ENCODE results near the gene DLG1. TPM values are rescaled to one million over a fixed set of nuclear protein-coding genes. Genes with fewer than 3 reads are reported as not detected.
"Not testable (repeated sequence)": the region's sequence is repeated elsewhere in the genome, so short reads cannot be mapped to it uniquely, and the experiment has no call there.

Gene DLG1
- total and polyA plus RNA-seq, 5 donors = 14.6 to 55.0 (median 53.0) TPM

DNA sequence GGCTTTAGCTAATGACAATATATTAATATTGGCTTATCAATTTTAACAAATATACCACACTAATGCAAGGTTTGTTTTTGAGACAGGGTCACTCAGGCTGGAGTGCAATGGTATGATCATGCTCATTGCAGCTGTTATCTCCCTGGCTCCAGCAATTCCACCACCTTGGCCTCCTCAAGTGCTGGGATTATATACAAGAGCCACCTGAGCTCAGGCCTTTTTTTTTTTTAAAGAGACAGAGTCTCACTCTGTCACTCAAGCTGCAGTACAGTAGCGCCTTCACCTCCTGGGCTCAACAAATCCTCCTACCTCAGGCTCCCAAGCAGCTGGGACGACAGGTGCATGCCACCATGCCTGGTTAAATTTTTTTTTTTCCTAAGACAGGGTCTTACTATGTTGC lies 11.7 kb downstream of the DLG1 start:
- H3K4me3 ChIP-seq (ENCODE audit: low read length) = no peak overlapping the region
- no peaks in the 10 kb centered on the region for H3K9me3 ChIP-seq (ENCODE audit: control insufficient read depth, low read length)
- DNase-seq (no peak), ATAC-seq (no peak)
- intact Hi-C loops (cut with DNase I) = no loop called here
- H3K27me3 ChIP-seq (ENCODE audit: control insufficient read depth, insufficient read depth) = no peaks in the 10 kb centered on the region
- H3K27ac ChIP-seq (ENCODE audit: low read length) = no peak overlapping the region
- 97% methylated on average over 2 of the region's 2 CpGs for WGBS
- no peaks in the 10 kb centered on the region for H3K4me1 ChIP-seq (ENCODE audit: control insufficient read depth, insufficient read depth, low read length)

DNA sequence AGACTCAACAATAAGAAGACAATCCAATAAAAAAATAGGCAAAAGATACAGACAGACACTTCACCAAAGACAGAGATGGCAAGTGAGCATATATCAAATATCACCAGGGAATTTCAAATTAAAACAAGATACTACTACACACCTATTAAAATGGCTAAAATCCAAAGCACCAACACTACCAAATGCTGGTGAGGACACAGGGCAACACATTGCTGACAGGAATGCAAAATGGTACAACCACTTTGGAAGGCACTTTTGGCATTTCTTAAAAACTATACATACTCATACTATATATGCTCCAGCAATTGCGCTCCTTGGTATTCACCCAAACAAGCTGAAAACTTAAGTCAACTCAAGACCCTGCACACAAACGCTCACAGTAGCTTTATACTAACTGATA lies 12.9 kb downstream of the DLG1 start:
- Histone ChIP-seq H3K27me3 (ENCODE audit: control insufficient read depth, insufficient read depth) (no peaks in the 10 kb centered on the region), H3K27ac (ENCODE audit: low read length) (no peak overlapping the region), H3K9me3 (ENCODE audit: control insufficient read depth, low read length) (no peaks in the 10 kb centered on the region), H3K4me3 (ENCODE audit: low read length) (no peak overlapping the region), H3K4me1 (ENCODE audit: control insufficient read depth, insufficient read depth, low read length) (no peaks in the 10 kb centered on the region)
- intact Hi-C loops (cut with DNase I) = no loop called here
- ATAC-seq = no peak
- DNase-seq = no peak
- 97% methylated on average over 2 of the region's 2 CpGs for WGBS

DNA sequence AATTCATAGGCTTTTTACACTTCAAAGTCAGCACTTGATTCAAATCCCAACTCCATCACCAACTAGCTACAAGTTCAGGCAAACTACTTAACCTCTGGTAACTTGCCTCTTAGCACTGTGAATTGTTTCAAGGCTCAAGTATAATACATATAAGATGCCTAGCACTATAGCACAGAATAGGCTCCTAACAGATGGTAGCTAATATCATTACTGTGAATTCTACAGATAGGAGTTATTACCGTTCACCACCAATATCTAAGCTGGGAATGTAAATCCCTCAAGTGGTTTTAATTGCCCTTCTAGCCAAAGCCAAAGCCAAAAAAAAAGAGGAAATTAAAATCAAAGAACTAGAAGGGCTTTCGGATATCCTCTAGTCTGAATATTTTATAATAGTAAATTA lies 15.4 kb downstream of the DLG1 start:
- ATAC-seq (no peak), DNase-seq (no peak)
- no peak overlapping the region for H3K27ac ChIP-seq (ENCODE audit: low read length)
- H3K4me3 ChIP-seq (ENCODE audit: low read length) = no peak overlapping the region
- no peaks in the 10 kb centered on the region for H3K27me3 ChIP-seq (ENCODE audit: control insufficient read depth, insufficient read depth)
- H3K4me1 ChIP-seq (ENCODE audit: control insufficient read depth, insufficient read depth, low read length) = no peaks in the 10 kb centered on the region
- intact Hi-C loops (cut with DNase I) = no loop called here
- 86% methylated on average over 2 of the region's 2 CpGs for WGBS
- no peaks in the 10 kb centered on the region for H3K9me3 ChIP-seq (ENCODE audit: control insufficient read depth, low read length)

DNA sequence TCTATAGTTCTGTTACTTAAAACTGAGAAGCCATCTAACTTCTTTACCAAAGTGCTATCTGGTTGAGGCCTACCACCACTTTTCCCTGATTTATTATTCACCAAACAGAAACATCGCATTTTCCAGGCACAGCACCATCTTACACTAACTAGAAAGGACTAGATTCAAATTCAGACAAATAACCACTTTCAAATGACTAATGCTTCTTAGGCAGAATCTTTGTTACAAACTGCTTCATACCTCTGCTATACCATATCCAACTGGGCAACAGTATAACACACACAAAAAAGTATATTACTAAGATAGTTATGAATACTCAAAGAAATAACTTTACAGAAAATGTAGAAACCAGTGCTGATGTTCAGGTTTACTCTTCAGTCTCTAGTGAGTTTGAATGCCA lies 16.6 kb downstream of the DLG1 start:
- no peak for DNase-seq
- H3K4me3 ChIP-seq (ENCODE audit: low read length) = no peak overlapping the region
- intact Hi-C loops (cut with DNase I) = no loop called here
- no peaks in the 10 kb centered on the region for H3K9me3 ChIP-seq (ENCODE audit: control insufficient read depth, low read length)
- 97% methylated on average over 1 of the region's 1 CpG for WGBS
- no peaks in the 10 kb centered on the region for H3K27me3 ChIP-seq (ENCODE audit: control insufficient read depth, insufficient read depth)
- H3K27ac ChIP-seq (ENCODE audit: low read length) = no peak overlapping the region
- no peak for ATAC-seq
- no peaks in the 10 kb centered on the region for H3K4me1 ChIP-seq (ENCODE audit: control insufficient read depth, insufficient read depth, low read length)

DNA sequence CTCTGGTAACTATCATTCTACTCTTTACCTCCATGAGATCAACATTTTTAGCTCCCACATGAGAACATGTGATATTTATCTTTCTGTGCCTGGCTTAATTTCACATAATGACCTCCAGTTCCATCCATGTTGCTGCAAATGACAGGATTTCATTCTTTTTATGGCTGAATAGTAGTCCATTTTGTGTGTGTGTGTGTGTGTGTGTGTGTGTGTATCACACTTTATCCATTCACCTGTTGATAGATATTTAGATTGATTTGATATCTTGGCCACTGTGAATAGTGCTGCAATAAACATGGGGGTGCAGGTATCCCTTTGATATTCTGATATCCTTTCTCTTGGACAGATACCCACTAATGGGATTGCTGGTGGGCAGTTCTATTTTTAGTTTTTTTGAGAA lies 18.3 kb downstream of the DLG1 start:
- H3K9me3 ChIP-seq (ENCODE audit: control insufficient read depth, low read length) = no peaks in the 10 kb centered on the region
- no peak overlapping the region for H3K27ac ChIP-seq (ENCODE audit: low read length)
- intact Hi-C loops (cut with DNase I) = no loop called here
- no peaks in the 10 kb centered on the region for H3K4me1 ChIP-seq (ENCODE audit: control insufficient read depth, insufficient read depth, low read length)
- DNase-seq (no peak), ATAC-seq (no peak)
- H3K4me3 ChIP-seq (ENCODE audit: low read length) = no peak overlapping the region
- H3K27me3 ChIP-seq (ENCODE audit: control insufficient read depth, insufficient read depth) = no peaks in the 10 kb centered on the region

DNA sequence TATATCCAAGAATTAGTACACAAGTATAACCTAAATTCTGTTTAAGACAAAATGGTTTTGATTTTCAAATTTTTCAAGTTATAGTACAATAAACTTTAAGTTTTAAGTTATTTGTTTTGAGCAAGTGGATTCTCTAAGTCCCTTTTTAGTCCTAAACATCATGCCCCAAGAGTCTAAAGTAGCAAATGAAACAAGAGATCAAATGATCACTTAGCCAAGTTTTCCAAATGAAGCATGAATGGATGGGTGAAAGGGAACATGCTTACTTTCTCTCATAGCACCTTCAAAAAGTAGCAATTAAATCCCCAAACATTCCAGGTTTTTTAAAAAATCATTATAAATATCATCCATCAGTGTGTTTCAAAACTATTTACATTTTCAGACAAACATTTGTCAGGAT lies 19.5 kb downstream of the DLG1 start:
- H3K27ac ChIP-seq (ENCODE audit: low read length) = no peak overlapping the region
- DNase-seq (no peak), ATAC-seq (no peak)
- H3K27me3 ChIP-seq (ENCODE audit: control insufficient read depth, insufficient read depth) = no peaks in the 10 kb centered on the region
- no peaks in the 10 kb centered on the region for H3K4me1 ChIP-seq (ENCODE audit: control insufficient read depth, insufficient read depth, low read length)
- no peaks in the 10 kb centered on the region for H3K9me3 ChIP-seq (ENCODE audit: control insufficient read depth, low read length)
- intact Hi-C loops (cut with DNase I) = no loop called here
- no peak overlapping the region for H3K4me3 ChIP-seq (ENCODE audit: low read length)

DNA sequence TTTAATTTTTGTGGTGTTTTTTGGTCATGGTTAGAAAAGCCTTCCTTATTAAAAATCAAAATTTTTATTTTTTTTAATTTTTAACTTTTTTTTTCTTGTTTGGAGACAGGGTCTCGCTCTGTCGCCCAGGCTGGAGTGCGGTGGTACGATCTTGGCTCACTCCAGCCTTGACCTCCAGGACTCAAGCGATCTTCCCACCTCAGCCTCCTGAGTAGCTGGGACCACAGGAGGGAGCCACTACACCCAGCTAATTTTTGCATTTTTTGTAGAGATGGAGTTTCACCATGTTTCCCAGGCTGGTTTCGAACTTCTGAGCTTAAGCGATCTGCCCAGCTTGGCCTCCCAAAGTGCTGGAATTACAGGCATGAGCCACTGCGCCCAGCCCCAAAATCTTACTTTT lies 21.6 kb downstream of the DLG1 start:
- intact Hi-C loops (cut with DNase I) = not testable (repeated sequence)

DNA sequence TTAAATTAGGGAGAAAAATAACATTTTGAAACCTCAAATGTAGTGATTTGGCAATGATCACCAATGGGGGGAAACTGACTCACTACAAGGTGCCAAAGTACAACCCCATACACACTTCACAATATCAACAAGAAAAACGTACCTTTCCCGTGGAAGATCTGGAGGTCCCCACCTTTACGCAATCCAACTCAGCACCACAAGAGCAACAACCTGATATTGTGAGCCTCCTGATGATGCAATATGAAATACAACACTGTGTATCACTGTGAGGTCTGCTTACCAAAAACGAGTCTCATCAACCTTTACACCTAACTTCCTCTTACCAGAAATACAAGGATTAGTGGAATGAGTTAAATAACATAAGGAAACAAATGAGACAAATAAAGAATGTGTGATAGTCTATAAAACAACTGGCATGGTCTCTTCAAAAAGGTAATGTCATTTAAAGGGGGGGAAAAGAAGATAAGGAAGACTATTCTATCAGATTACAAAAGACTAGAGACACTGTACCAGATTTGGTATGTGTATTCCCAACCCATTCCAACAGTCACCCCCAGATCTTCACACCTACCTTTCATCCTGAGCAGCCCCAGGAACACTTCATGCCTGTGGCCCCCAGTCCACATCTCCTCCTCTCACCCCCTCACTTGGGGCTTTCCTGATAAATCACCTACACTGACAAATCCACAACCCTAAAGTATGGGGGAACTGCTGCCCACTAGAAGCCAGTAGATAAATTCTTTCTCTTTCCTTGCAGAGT lies 27.7 kb downstream of the DLG1 start:
- DNase-seq (no peak), ATAC-seq (no peak)
- no peaks in the 10 kb centered on the region for H3K9me3 ChIP-seq (ENCODE audit: control insufficient read depth, low read length)
- intact Hi-C loops (cut with DNase I) = no loop called here
- H3K27me3 ChIP-seq (ENCODE audit: control insufficient read depth, insufficient read depth) = no peaks in the 10 kb centered on the region
- H3K4me1 ChIP-seq (ENCODE audit: control insufficient read depth, insufficient read depth, low read length) = peaks cover 4% of the 10 kb centered on the region
- 86% methylated on average over 4 of the region's 4 CpGs for WGBS
- no peak overlapping the region for H3K27ac ChIP-seq (ENCODE audit: low read length)
- no peak overlapping the region for H3K4me3 ChIP-seq (ENCODE audit: low read length)

More for the DNA sequence above, 21.6 kb downstream of the DLG1 start:
- not testable (repeated sequence) for ATAC-seq; H3K27ac ChIP-seq (ENCODE audit: low read length); H3K27me3 ChIP-seq (ENCODE audit: control insufficient read depth, insufficient read depth); H3K4me3 ChIP-seq (ENCODE audit: low read length); H3K4me1 ChIP-seq (ENCODE audit: control insufficient read depth, insufficient read depth, low read length); H3K9me3 ChIP-seq (ENCODE audit: control insufficient read depth, low read length); DNase-seq
- 98% methylated on average over 8 of the region's 8 CpGs for WGBS

DNA sequence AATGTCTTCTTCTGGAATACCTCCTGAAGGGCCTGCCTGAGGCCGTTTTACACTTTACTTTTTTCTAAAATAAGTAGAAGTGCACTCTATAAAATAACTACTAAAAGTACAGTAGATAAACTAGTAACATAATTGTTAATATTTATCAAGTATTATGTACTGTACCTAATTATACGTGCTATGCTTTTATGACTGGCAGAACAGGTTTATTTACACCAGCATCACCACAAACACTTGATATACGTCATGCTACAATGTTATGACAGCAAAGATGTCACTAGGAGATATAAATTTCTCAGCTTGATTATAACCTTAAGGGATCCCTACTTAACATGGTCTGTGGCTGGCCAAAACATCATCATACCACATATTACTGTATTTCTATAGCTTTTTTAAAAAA lies 29.4 kb downstream of the DLG1 start:
- Histone ChIP-seq H3K4me3 (ENCODE audit: low read length) (no peak overlapping the region), H3K27me3 (ENCODE audit: control insufficient read depth, insufficient read depth) (no peaks in the 10 kb centered on the region), H3K4me1 (ENCODE audit: control insufficient read depth, insufficient read depth, low read length) (peaks cover 4% of the 10 kb centered on the region), H3K9me3 (ENCODE audit: control insufficient read depth, low read length) (no peaks in the 10 kb centered on the region), H3K27ac (ENCODE audit: low read length) (no peak overlapping the region)
- WGBS = 85% methylated on average over 3 of the region's 3 CpGs
- DNase-seq (no peak), ATAC-seq (no peak)
- intact Hi-C loops (cut with DNase I) = no loop called here

DNA sequence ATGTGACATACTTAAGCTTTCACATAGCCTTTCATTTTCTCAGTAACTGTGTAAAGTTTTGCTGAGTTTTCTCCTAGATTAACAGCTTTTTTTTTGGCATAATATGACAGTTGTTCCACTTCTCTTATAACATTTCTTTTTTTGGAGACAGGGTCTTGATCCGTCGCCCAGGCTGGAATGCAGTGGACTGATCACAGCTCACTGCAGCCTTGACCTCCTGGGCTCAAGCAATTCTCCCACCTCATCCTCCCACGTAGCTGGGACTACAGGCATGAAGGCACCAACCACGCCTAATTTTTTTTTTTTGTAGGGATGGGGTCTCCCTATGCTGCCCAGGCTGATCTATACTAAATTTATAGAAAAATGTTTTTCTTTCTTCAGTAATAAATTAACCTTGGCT lies 30.1 kb downstream of the DLG1 start:
- Histone ChIP-seq H3K27me3 (ENCODE audit: control insufficient read depth, insufficient read depth) (no peaks in the 10 kb centered on the region), H3K4me3 (ENCODE audit: low read length) (no peak overlapping the region), H3K4me1 (ENCODE audit: control insufficient read depth, insufficient read depth, low read length) (peaks cover 4% of the 10 kb centered on the region), H3K9me3 (ENCODE audit: control insufficient read depth, low read length) (no peaks in the 10 kb centered on the region), H3K27ac (ENCODE audit: low read length) (no peak overlapping the region)
- peak in 1 of 3 donors; percentile 64 for DNase-seq
- peak in 1 of 2 donors; percentile 31 for ATAC-seq
- intact Hi-C loops (cut with DNase I) = no loop called here
- 35% methylated on average over 4 of the region's 4 CpGs for WGBS

DNA sequence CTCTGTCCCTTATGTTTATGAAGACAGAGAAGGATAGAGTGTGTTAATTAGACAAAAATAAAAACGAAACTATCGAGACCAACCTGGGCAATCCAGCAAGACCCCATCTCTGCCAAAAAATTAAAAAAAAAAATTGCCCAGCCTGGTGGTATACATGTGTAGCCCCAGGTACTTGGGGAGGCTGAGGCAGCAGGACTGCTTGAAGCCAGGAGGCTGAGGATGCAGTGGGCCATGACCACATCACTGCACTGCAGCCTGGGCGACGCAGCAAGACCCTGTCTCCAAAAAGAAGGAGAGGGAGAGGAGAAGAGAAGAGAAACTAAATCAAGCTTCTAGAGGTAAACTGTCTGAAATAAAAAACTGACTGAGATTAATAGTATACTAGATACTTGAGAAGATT lies 32.1 kb downstream of the DLG1 start:
- Histone ChIP-seq H3K27ac (ENCODE audit: low read length) (no peak overlapping the region), H3K27me3 (ENCODE audit: control insufficient read depth, insufficient read depth) (no peaks in the 10 kb centered on the region), H3K4me1 (ENCODE audit: control insufficient read depth, insufficient read depth, low read length) (peaks cover 4% of the 10 kb centered on the region), H3K9me3 (ENCODE audit: control insufficient read depth, low read length) (no peaks in the 10 kb centered on the region), H3K4me3 (ENCODE audit: low read length) (no peak overlapping the region)
- over 99% methylated on average over 4 of the region's 4 CpGs for WGBS
- intact Hi-C loops (cut with DNase I) = no loop called here
- ATAC-seq = no peak
- DNase-seq = no peak

DNA sequence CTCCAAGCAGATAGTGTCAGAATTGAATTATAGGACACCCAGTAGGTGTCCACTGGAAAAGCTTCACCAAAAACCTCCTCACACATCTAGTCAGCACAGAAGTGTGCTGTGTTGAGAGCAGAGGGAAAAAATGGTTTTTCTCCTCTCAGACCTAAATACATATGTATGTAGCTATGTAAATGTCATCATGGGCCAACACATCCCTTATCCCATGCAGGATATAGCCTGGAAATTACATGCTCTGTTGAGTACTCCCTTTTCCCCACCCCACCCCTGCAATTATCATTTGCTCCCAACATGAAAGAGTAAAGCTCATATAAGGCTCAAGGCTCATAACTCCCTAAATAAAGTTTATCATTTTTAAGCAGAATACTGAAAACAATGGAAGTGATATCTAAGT lies 35.7 kb downstream of the DLG1 start:
- intact Hi-C loops (cut with DNase I) = no loop called here
- Histone ChIP-seq H3K27me3 (ENCODE audit: control insufficient read depth, insufficient read depth) (no peaks in the 10 kb centered on the region), H3K9me3 (ENCODE audit: control insufficient read depth, low read length) (no peaks in the 10 kb centered on the region), H3K4me1 (ENCODE audit: control insufficient read depth, insufficient read depth, low read length) (peaks cover 3% of the 10 kb centered on the region), H3K4me3 (ENCODE audit: low read length) (no peak overlapping the region), H3K27ac (ENCODE audit: low read length) (no peak overlapping the region)
- ATAC-seq (no peak), DNase-seq (no peak)
